Osteoblast (primary cell): ENCODE data around the gene PLCL1. TPM values are rescaled to one million over a fixed set of nuclear protein-coding genes. Genes with fewer than 3 reads are reported as not detected.

Experiments
- DNase-seq: peaks from one replicate; pipeline ENCODE4 v3.0.0; 2011; ENCODE audit warnings: low spot score, mixed read lengths; ENCODE audit not compliant: insufficient read length; ENCODE audit errors: missing footprints
- H2AFZ ChIP-seq: 2 replicates; pipeline ENCODE4 v1.6.0; 2011; ENCODE audit warnings: mild to moderate bottlenecking, low read length
- H3K27ac ChIP-seq: 2 replicates; pipeline ENCODE4 v1.5.1; 2011; ENCODE audit warnings: mild to moderate bottlenecking, low read depth, low read length, moderate library complexity
- H3K27me3 ChIP-seq: 2 replicates; pipeline ENCODE4 v1.6.0; 2012; ENCODE audit warnings: mild to moderate bottlenecking, control low read depth, inconsistent platforms, low read length, moderate library complexity; ENCODE audit not compliant: insufficient read depth
- H3K36me3 ChIP-seq: 2 replicates; pipeline ENCODE4 v1.5.1; 2011; ENCODE audit warnings: mild to moderate bottlenecking, low read length, control low read depth, moderate library complexity; ENCODE audit not compliant: insufficient read depth
- H3K4me1 ChIP-seq: 2 replicates; pipeline ENCODE4 v1.5.1; 2011; ENCODE audit warnings: mild to moderate bottlenecking, low read length, control low read depth, moderate library complexity; ENCODE audit not compliant: insufficient read depth
- H3K4me2 ChIP-seq: 2 replicates; pipeline ENCODE4 v1.6.0; 2011; ENCODE audit warnings: mild to moderate bottlenecking, low read length; ENCODE audit not compliant: insufficient read depth
- H3K4me3 ChIP-seq: fragments of 200-600 bp; sonication (generic); 3 replicates; pipeline ENCODE4 v1.5.1; 2012; ENCODE audit warnings: mild to moderate bottlenecking, low read length, inconsistent platforms; ENCODE audit not compliant: insufficient read depth
- H3K79me2 ChIP-seq: 2 replicates; pipeline ENCODE4 v1.6.0; 2012; ENCODE audit warnings: mild to moderate bottlenecking, low read length, control low read depth, inconsistent platforms; ENCODE audit not compliant: insufficient read depth
- H3K9me3 ChIP-seq: 2 replicates; pipeline ENCODE4 v1.5.1; 2011; ENCODE audit warnings: low read depth, low read length, control low read depth
- H4K20me1 ChIP-seq: 2 replicates; pipeline ENCODE4 v1.6.0; 2012; ENCODE audit warnings: mild to moderate bottlenecking, low read length, control low read depth; ENCODE audit not compliant: insufficient read depth
- CTCF ChIP-seq: IDR thresholded peaks from 2 replicates; pipeline ENCODE4 v1.5.1; 2011; ENCODE audit warnings: mild to moderate bottlenecking, low read depth, low read length, moderate library complexity; ENCODE audit errors: extremely low read depth
- total RNA-seq: library from RNA; depleted of rRNA; stranded (reverse); fragments of >200 nt; gene quantifications from 2 replicates; pipeline ENCODE4 v1.2.3, GENCODE V29; 2012

The PLCL1 gene
- total RNA-seq, 1 donor, result 4.0 TPM

GRCh38 chr2:198114064-198114463 is 309.7 kb downstream of the PLCL1 start:
- Histone ChIP-seq H2AFZ (no peak overlapping the region), H3K4me3 (no peak overlapping the region), H3K4me1 (no peaks in the 10 kb centered on the region), H3K27ac (no peak overlapping the region), H3K79me2 (no peaks in the 10 kb centered on the region), H3K9me3 (no peaks in the 10 kb centered on the region), H3K27me3 (no peaks in the 10 kb centered on the region), H4K20me1 (no peaks in the 10 kb centered on the region), H3K36me3 (no peaks in the 10 kb centered on the region), H3K4me2 (no peak overlapping the region)
- no peak for TF ChIP-seq CTCF
- DNase-seq, result no peak

- Histone ChIP-seq H3K4me3 (no peak overlapping the region), H4K20me1 (no peaks in the 10 kb centered on the region), H3K9me3 (no peaks in the 10 kb centered on the region), H3K27ac (no peak overlapping the region), H2AFZ (no peak overlapping the region), H3K4me1 (no peaks in the 10 kb centered on the region), H3K4me2 (no peak overlapping the region), H3K27me3 (no peaks in the 10 kb centered on the region), H3K79me2 (no peaks in the 10 kb centered on the region), H3K36me3 (no peaks in the 10 kb centered on the region)
- TF ChIP-seq CTCF, result no peak
- no peak for DNase-seq
Observed at GRCh38 chr2:198115201-198115600, 310.8 kb downstream of the PLCL1 start.

GRCh38 chr2:198116756-198117155 is 312.4 kb downstream of the PLCL1 start:
- Histone ChIP-seq H3K27ac (no peak overlapping the region), H3K4me2 (no peak overlapping the region), H3K9me3 (no peaks in the 10 kb centered on the region), H3K79me2 (no peaks in the 10 kb centered on the region), H3K4me1 (no peaks in the 10 kb centered on the region), H3K27me3 (no peaks in the 10 kb centered on the region), H3K4me3 (no peak overlapping the region), H3K36me3 (no peaks in the 10 kb centered on the region), H2AFZ (no peak overlapping the region), H4K20me1 (no peaks in the 10 kb centered on the region)
- DNase-seq, result no peak
- no peak for TF ChIP-seq CTCF

GRCh38 chr2:198117406-198118041 is 313.1 kb downstream of the PLCL1 start:
- no peak for TF ChIP-seq CTCF
- Histone ChIP-seq H3K4me3 (no peak overlapping the region), H3K27me3 (no peaks in the 10 kb centered on the region), H3K27ac (no peak overlapping the region), H3K4me1 (no peaks in the 10 kb centered on the region), H3K9me3 (no peaks in the 10 kb centered on the region), H4K20me1 (no peaks in the 10 kb centered on the region), H3K36me3 (no peaks in the 10 kb centered on the region), H3K4me2 (no peak overlapping the region), H2AFZ (no peak overlapping the region), H3K79me2 (no peaks in the 10 kb centered on the region)
- no peak for DNase-seq
